Vagina (tissue), 2 donors: ENCODE measurements around the gene MCM3.

ENCODE experiments used
- CTCF ChIP-seq, 3 experiments: fragments of 450-650 bp in 2 of 3; fragments of 200-600 bp in 1 of 3; sonication (generic) in 1 of 3; IDR thresholded peaks; one replicate each; pipeline ENCODE4 v1.5.1; 2017 to 2019; ENCODE audit warnings: antibody characterized with exemption in 3 of 3, mild to moderate bottlenecking in 2 of 3, moderate library complexity in 2 of 3
- POLR2A ChIP-seq, 2 donors: fragments of 450-650 bp; IDR thresholded peaks; one replicate each; pipeline ENCODE4 v1.6.1; 2017; ENCODE audit warnings: antibody characterized with exemption in 2 of 2, mild to moderate bottlenecking in 2 of 2, moderate library complexity in 2 of 2

GRCh38 chr6:52314752-52315151 is 30.2 kb upstream of the MCM3 start:
- TF ChIP-seq CTCF (IDR thresholded peaks at IDR 0.05): no peak
- no peak for TF ChIP-seq POLR2A (IDR thresholded peaks at IDR 0.05)
